ENCODE measurements around the gene DICER1.
A peak's percentile ranks its signal among the peaks of the same experiment; 100 is the strongest.
"Not testable (repeated sequence)": the region's sequence is repeated elsewhere in the genome, so short reads cannot be mapped to it uniquely, and the experiment has no call there.

The DICER1 gene

GRCh38 chr14:95185033-95185766 is 27.9 kb upstream of the DICER1 start:
- no peak for DNase-seq

DNA sequence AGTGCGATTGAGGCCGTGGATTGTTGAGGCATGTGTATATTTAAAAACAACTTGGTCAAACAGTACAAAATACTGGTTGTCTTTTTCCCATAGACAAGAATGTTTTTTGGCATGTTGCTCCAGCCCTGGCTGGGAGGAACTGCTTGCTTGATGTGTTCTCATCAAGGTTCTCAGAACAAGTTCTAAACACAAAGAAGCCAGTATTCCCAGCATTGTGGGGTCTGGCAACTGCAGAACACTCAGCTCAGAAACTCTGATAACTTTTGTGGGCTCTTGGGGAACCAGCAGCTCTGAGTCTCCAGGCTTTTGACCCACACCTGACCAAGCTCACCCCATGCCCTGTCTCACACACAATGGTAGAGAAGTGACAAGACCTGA is 27.1 kb upstream of the DICER1 start:
- no peak for DNase-seq

- no peak for DNase-seq
Observed at GRCh38 chr14:95183532-95184412, 26.4 kb upstream of the DICER1 start.

DNA sequence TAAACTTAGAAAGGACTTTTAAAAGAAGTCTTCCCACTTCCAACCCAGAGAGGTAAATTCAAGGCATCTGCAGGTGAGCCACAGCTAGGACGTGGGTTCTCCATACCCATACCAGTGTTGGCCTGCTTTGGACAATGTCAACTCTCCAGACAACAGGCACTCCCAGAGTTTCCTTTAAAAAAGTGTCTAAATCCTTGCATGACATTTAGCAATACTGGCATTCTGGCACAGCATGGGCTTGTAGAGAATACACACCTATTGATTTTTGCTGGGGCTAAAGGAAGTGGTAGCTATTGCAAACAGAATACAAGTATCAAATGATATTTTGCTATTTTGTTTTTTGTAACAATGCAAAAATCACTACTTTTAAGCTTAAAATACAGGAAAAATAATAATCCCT is 25.8 kb upstream of the DICER1 start:
- DNase-seq: no peak

DNA sequence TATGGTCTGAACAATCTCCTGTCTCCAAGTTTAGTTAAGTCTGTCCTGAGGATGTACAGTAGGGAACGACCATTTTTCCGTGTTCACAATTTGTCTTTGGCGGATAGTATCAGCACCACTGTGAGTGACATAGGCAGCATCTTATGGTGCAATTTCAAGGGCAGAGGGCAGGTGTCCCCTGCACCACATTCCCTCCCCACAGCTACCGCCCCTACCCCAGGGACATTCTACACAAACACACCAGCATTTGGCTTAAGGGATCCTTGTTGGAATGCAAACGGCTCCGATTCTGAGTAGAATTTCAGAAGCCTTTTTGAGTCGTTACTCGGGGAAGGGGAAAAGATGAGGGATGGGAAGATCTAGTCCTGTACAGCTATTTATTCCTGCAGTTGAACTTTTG is 25.1 kb upstream of the DICER1 start:
- DNase-seq: no peak

GRCh38 chr14:95180966-95181741 is 23.8 kb upstream of the DICER1 start:
- no peak for DNase-seq

DNA sequence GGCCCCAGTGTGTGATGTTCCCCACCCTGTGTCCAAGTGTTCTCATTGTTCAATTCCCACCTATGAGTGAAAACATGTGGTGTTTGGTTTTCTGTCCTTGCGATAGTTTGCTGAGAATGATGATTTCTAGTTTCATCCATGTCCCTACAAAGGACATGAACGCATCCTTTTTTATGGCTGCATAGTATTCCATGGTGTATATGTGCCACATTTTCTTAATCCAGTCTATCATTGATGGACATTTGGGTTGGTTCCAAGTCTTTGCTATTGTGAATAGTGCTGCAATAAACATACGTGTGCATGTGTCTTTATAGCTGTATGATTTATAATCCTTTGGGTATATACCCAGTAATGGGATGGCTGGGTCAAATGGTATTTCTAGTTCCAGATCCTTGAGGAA is 18.3 kb upstream of the DICER1 start:
- not testable (repeated sequence) for DNase-seq

DNA sequence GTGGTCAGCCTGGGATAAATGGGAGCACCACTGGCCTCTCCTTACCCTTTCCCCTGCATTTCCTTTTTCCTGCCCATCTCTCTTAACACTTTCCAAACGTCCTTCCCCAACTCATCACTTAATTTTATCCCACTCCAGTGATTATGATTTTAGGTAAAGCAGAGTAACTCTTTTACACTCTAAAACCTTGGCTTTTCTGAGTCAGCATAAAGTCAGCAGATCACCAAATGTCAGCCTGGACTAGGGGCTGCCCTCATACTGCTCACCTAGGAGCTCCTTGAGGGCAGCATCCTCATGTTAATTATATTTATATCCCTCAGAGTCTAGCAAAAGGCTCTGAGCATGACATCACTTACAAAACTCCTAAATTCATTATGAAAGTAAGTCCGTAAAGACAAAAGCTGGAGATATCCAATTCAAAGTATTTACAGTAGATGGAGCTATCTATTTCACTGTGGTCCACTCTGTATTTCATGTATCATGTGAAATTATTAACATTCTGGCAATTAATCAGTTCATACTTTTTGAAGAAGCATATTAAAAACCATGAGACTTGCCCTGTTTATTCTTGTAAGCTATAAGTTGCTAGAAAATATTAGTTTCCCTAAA is 17.0 kb upstream of the DICER1 start:
- DNase-seq: no peak

- no peak for DNase-seq
Observed at GRCh38 chr14:95173518-95173917, 16.2 kb upstream of the DICER1 start.

GRCh38 chr14:95167177-95167576 is 9.8 kb upstream of the DICER1 start:
- DNase-seq: no peak

GRCh38 chr14:95165517-95165916 is 8.2 kb upstream of the DICER1 start:
- DNase-seq: no peak

DNA sequence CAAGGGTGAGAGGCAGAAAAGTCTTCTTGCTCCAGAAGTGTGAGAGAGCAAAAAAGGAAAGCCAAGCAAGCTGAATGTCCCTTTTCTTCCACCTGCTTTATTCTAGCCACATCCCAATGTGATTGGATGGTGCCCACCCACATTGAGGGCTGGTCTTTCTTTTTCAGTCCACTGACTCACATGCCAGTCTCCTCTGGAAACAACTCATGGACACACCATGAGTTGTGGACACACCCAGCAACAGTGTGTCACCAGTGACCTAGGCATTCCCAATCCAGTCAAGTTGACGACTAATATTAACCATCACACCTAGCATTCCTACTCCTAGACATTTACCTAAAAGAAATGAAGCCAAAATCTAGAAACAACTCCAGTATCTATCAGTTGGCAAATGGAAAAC is 7.2 kb upstream of the DICER1 start:
- no peak for DNase-seq

GRCh38 chr14:95163666-95164065 is 6.3 kb upstream of the DICER1 start:
- DNase-seq: no peak

- no peak for DNase-seq
Observed at GRCh38 chr14:95163132-95163531, 5.8 kb upstream of the DICER1 start.

- DNase-seq: no peak
Observed at GRCh38 chr14:95162641-95163040, 5.3 kb upstream of the DICER1 start.

GRCh38 chr14:95157048-95157326 is 342 bp downstream of the DICER1 start:
- DNase-seq: no peak

DNA sequence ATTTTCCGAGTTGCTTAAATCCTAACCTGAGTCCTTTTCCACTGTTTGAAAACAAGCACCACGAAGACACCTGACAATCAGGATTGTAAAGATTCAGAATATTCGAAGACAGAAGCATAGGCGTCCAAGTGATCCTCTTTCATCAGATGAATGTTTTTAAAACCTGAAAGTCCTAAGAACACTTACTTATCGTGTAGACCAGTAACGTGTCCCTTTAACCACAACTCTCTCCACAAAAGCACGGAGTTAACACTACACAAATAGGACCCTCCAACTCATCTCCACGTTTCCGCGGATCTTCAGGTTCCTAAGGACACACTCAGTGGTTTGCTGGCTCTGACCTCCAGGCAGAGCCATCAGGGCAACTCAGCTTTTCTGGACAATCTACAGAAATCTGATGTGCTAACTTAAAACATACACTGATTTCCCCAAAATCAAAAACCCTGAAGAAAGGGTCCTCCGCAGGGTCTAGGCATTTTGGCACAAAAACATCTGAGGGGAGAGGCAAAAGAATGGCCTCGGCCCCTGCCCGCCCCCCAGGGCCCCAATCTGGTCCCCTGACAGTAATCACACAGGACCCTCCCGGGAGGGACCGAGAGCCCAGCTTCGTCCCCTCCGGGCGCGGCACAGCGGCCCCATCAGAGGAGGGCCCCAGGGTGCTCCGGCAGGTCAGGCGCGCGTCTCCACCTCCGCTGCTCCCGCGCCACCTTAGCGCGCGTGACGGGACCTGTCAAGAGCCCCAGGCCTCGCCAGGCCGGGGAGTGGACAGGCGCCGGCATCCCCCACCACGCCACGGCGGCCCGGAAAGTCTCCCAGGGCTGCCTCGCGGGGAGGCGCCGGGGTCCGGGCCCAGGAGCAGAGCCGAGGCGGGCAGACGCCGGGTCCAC is 925 bp downstream of the DICER1 start:
- peak; percentile 58 for DNase-seq

DNA sequence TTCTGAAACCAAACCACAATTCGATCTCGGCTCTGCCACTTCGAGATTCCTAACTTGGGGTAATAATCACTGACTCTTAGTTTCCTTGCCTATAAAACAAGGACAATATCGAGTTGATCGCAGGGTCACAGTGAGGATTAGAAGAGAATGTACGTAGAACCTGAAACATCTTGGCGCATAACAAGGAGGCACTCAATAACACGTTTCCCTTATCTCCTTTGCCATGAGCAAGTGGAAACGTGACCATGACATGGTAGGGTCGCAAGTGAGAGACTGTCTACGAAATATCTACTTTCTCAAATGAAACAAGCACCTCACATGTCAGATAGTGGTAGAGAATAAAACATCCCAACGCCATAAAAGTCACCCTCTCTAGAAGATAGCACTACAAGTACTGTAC is 2.3 kb downstream of the DICER1 start:
- DNase-seq: no peak

GRCh38 chr14:95153866-95154265 is 3.5 kb downstream of the DICER1 start:
- no peak for DNase-seq

DNA sequence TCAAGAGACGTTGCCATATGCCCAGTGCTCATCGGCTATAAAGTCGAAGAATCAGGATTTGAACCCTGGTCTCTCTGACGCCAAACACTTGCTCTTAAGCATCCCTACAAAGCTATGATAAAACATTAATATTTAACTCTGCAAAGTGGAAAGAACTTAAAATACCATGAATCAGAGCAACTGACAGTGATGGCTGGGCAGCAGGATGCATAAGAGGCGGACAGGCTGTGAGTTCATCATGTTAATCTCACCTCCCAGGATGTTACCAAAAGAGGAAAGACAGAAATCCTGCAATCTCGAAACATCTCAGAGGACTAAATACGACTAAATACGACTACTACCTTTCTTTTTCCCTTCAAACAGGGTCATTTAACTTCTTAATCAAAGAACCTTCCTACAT is 5.8 kb downstream of the DICER1 start:
- DNase-seq: no peak

DNA sequence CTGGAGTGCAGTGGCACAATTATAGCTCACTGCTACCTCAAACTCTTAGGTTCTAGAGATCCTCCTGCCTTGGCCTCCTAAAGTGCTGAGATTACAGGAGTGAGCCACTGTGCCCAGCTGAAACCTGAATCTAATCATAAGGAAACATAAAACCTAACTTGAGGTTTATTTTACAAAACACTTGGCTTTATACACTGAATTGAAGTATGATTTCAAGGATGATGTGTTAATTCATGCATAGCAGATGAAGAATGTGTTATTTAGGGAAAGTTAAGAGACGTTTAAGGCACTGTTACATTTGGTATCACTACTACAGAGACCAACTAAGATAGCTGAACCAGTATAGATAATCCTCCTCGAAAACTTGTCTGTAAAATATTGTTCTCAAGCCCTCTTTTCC is 6.4 kb downstream of the DICER1 start:
- no peak for DNase-seq

- no peak for DNase-seq
Observed at GRCh38 chr14:95149441-95149840, 7.9 kb downstream of the DICER1 start.
